Activated CD4-positive, alpha-beta T cell treated with anti-CD3 and anti-CD28 coated beads for 24 hours (primary cell): ENCODE measurements around the gene DSC3.
"Not testable (repeated sequence)": the region's sequence is repeated elsewhere in the genome, so short reads cannot be mapped to it uniquely, and the experiment has no call there.

Experiments used
- DNase-seq, 2 donors: peaks; one replicate each; pipeline ENCODE4 v3.0.0-alpha.2; 2020; ENCODE audit warnings: low read depth in 2 of 2

Gene DSC3

DNA sequence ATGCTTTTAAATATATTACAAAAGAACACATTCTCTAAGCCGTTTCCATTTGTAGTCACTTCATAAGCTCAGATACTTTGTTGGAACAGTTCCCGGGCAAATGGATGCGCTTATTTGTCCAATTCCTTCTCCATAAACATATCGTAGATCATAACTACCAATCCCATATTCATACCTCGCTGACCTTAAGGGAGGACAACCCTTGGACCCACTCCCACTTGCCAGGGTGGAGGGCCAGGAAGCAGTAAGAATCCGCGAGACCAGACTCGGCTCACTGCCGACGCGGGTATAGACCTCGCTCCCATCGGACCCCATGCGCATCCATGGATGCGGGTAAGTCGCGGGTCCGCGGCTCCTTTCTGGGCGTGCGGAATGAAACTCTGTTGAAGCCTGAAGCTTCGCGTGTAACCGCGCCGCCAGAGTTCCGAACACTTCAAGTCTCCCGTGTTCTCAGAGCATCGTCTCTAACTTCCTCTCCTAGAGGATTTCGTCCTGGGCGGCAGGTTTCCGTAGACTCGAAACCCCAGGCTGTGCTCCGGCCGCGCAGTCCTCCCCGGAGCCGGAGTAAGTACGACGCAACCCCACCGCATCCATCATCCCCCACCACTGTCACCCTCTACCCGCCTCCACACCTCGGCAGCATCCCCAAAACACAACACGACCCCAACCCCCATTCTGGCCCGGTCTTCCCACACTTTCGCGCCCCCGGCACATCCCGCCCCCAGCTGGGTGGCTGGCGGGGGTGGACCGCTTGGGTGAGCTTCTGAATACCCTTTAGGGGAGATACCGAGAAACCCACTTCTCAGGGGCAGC, 1.1 kb downstream of the DSC3 start:
- DNase-seq = no peak

DNA sequence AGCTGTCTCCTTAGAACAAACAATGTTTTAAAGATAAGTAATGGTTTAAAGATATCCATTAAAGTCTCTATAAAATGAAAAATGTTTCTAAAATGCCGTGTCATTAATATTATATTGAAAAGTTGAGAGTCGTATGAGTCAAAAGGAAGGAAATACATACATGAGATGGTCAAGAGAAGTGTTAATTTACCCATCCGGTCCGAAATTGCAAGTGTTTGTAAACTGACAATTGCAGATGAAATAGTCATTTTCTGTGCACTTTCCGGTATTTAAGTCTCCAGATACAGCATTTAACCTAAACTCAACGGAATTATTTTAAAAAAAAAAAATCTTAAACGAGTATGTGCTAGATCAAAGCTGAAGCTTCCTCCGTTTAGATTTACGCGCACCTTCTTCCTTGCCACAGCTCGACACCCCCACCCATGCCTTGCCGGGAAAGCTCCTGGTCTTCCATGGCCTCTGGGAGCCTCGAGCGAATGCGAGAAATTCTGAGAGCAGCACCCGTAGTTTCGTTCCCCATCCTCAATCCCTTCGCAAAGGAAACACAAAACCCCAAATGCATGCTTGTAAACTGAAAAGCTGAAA, 1.8 kb downstream of the DSC3 start:
- no peak for DNase-seq

DNA sequence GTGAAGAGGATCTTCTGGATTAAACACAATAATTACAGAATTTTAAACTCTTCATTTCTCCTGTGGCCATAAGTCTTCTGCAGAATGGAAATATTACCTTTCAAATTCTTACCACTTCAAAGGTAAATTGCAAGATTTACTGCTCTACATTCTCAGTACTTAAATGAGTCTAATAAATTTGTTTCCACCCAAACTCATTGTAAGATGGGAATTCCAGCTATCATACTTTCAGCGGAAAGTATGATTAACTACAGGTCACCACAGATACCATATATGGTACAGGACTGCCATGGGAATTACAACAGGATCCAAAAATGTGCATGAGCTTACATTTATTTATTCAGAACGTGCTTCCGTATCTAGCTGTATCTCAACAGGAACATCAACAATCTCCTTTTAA, 3.1 kb downstream of the DSC3 start:
- DNase-seq = no peak

DNA sequence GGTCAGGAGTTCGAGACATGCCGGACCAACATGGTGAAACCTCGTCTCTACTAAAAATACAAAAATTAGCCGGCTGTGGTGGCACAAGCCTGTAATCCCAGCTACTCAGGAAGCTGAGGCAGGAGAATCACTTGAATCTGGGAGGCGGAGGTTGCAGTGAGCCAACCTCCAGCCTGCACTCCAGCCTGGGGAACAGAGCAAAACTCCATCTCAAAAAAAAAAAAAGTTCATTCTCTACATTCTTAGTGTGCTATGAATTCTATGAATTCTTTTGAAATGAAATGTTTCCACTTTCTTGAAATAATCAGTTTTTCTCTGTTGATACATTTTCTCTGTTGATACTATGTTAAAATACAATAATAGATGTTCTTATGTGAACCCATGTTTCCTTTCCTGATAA, 4.9 kb downstream of the DSC3 start:
- DNase-seq = not testable (repeated sequence)

DNA sequence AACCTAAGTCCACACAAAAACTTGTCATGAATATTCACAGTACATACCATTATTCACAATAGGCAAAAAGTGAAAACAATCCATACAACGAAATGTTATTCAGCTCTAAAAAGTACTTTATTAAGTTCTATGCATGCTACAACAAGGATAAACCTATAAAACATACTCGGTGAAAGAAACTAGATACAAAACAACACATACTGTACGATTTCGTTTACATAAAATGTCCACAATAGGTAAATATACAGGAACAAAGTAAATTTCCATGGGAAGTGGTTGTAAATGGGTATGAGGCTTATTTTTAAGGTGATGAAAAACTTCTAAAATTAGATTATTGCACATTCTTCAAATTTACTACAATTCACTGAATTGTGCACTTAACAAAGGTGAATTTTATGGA, 8.0 kb downstream of the DSC3 start:
- DNase-seq = no peak

DNA sequence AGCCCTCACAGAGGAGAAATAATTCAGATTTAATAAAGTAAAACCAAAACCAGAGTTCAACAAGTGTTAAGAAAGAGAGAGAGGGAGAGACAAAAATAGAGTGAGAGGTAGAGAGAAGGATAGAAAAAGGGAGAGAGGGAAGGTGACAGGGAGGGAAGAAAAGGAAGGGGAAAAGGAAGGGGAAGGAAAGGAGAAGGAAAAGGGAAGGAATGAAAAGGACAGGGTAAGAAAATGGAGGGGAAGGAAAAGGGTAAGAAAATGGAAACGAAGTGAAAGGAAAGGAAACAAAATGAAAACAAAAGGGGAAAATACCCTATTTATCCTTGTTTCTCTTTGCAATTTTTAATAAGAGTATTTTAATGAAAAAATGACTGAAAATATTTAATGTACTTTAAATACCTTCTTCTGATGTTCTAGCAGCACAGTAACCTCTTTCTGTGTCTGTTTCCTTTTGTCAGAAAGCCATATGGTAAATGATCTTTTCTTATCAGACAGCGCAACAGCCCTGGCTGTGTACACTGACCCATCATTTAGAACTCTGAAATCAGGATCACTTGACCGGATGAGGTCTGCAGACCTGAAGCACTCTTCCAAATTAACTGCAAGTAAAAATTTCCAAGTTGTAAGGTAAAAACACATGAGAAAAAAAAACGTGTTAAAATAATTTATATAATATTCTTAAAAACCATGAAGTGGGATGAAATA, 11.8 kb downstream of the DSC3 start:
- DNase-seq = no peak

DNA sequence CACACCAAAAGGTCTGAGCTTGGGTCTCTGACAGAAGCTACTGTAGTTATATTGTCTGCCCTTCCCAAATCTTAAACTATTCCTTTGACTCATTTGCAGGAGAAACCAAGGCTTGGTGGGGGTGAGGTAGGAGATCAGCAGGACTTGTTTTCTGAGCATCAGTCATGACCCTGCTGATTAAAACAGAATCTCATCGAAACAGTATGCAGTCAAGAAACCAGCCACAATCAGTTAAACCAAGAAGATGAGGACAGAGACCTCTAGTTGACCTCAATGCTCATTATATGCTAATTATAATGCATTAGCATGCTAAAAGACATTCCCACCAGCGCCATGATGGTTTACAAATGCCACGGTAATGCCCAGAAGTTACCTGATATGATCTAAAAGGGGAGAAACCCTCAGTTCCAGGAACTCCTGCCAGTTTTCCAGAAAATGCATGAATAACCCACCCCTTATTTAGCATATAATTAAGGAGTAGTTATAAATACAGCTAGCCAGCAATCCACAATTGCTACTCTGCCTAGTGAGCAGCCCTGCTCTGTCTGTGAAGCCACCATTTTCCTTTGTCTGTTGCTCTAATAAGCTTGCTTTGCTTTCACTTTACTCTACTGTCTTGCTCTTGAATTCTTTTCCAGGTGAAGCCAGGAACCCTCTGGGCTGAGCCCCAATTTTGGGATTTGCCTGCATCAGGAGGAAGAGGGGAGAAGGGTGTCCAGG, 26.7 kb downstream of the DSC3 start:
- no peak for DNase-seq

DNA sequence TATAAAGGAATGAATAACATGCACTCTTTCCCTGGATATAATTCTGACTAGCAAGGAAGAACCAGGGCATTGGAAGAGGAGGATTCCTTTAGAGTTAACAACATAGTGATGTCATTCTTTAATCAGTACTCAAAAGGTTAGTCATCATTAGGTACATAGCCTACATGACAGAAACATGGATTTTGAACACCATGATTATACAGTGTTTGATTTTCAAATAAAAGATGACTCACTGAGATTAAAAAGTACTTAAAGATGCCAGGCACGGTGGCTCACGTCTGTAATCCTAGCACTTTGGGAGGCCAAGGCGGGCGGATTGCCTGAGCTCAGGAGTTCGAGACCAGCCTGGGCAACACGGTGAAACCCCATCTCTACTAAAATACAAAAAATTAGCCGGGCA, 31.1 kb downstream of the DSC3 start:
- DNase-seq = not testable (repeated sequence)

DNA sequence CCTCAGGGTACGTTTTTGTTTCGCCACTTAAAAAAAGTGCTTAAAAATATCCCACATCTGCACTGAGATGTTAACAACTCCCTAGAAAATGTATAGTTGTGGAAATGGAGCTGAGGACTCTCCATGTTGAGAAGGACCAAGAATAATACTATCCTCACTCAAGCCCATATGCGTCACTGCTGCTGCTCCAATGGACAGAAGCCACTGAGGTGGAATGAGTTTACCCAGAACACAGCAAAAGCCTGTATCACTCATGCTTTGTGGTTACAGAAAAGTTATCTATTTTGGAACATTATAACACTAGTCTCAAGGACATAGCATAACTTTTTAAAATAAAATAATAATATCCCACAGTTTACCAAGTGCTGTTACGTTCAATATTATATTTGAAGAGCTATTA, 31.9 kb downstream of the DSC3 start:
- no peak for DNase-seq

DNA sequence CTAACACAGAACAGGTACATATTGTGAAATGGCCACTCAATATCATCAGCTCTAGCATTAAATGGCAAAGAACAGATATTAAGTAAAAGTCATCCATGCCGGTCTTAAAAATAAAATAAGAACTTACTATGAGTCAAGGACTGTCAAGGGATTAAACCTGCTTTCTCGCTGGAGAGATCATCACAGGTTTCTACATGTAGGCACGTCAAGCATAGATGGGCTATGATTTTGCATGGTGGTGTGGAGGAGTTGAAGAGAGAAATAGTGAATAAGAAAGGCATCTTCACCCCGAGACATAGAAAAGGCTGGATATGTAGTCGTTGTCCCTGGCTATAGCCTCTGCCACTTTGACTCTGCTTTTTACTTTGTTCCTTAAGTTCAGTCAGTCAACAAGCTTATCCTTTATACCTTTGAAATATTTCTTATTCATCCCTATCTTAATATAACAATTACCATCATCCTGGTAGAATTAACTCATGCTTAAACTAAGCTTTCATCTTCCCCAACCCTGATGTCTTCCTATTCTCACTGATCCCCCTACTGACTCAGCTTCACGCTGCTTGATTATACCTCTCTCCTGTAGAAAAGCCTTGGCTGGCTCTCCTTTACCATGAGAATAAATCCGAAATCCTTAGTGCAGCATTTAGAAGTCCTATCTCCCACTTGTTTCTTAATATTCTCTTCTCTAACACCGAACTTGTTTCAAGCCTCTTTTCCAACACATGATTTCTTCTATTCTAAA, 42.5 kb downstream of the DSC3 start:
- DNase-seq = no peak

DNA sequence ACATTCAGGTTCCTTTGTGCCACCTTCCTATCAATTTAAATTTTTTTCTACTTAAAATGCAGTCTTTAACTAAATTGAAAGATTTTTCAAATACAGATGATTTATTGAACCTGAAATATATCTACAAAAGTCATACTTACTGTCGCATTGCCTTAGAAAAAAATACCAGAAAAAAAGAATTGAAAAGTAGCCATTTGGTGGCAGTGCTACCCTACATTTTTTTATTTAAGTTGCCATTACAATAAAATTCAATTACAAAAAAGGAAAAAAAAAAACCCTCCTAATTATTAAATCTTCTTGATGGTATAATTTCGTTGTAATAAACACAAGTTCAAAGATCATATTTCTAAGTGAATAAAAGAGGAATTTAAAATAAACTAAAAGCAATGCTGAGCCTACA, 43.4 kb downstream of the DSC3 start:
- no peak for DNase-seq

DNA sequence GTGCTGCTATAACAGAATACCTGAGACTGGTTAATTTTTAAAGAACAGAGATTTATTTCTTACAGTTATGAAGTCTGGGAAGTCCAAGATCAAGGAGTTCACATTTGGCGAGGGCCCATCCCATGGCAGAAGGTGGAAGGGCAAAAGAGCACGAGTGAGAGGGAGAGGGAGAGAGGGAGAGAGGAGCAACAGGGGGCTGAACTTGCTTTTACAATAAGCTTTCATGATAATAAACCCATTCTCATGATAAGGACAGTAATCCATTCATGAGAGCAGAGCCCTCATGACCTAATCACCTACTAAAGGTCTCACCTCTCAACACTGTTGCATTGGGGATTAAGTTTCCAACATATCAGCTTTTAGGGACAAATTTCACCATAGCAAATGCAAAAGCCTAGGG, 45.3 kb downstream of the DSC3 start:
- DNase-seq = no peak

DNA sequence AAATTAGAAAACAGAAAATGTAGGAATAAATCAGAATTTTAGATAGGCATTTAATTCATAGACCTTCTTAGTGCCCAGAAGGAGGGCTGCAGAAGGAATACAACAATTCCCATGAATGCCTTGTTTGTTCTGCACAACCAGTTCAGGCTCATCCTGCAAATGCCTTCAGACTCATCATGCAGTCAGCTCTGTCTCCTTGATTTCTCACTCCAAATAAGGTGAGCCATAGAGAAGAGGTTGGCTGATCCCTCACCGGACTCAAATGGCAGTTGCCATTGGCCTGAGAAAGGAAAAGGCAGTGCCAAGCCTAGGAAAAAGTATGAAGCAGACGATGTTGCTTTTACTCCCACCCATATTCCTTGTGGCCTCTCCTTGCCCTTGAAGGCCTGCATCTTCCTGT, 50.3 kb downstream of the DSC3 start:
- no peak for DNase-seq

DNA sequence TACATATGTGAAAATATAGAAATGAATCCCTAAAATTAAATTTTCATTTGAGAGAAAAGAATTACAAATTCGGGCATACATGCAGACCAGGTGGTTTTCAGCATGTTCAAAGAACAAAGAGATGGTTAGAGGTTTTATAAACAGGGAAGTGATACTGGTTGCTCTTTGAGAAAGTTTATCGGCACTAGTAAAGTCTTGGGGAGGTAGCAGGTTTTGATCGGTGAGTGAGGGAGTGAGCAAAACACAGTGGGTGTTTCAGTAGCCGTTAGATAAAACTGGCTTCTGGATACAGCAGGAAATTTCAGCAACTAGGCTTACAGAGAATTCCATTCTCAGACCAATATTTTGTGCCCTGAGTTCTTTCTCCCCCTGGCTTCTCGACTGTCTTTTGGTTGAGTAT, 51.1 kb downstream of the DSC3 start:
- DNase-seq = no peak

DNA sequence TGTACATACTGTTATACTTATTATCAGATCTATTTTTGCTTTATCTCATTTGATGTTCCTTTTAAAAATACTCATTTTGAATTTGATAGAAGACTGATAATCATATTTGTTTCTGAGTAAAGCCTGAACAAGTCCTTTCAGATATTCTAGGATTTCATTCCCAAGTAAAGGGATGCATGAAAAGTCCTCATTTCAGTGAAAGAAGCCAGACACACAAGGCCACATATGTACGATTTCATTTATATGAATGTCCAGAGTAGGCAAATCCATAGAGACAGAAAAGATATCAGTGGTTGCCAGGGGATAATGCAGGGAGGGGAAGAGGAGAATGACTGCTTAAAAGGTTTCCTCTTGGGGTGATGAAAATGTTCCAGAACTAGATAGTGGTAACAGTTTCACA, 53.4 kb downstream of the DSC3 start:
- no peak for DNase-seq

DNA sequence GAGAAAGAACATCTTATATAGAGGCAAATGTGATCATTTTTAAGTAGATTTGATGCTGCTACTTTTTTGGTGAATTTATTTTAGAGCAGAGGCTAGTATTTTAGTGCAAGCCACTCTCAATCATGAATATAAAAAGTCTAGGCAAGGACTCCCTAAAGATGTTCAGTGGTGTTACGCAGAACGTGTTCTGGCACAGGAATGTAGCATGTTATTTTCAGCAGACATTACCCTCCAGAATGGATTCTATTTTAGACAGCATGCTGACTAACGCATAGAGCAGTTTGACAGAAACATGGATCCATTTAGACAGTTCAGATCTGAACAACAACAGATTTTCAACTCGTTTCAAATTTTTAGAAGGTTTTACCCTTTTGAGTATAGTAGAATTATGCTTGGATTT, 54.1 kb downstream of the DSC3 start:
- no peak for DNase-seq

DNA sequence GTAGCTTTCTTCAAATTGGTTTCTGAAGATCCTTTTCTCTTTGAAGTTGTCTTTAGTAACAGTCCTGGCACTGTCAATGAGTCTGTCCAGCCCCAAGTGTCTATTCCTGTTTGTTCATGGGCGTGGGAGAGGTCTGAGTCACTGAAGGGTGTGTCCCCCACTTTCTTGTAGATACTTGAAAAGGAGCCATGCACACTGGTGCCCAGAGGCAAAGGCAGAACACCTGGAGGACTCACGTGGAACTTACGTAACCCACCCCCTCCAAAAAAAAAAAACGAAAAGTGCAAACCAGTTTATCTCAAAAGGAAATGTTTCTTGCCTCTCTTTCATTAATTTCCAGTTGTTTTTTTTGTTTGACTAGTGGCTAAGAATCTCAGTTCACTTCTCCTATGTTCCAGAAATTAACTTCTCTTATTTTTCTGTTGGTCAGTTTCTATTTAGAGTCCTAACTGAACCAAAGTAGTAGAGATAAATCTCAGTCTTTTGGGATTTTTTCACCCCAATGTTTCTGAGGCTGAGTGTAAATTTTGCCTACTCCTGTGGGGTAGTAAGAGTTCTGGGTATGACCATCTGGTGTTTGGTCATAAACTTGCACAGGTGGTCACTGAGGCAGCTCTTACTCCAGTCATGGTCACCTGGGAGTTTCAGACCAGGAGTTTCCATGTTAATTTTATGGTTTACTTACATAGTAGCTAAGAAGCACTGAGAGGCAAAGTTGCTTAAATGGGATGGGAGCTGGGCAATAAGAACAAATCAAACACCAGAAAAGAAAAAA, 54.9 kb downstream of the DSC3 start:
- no peak for DNase-seq

DNA sequence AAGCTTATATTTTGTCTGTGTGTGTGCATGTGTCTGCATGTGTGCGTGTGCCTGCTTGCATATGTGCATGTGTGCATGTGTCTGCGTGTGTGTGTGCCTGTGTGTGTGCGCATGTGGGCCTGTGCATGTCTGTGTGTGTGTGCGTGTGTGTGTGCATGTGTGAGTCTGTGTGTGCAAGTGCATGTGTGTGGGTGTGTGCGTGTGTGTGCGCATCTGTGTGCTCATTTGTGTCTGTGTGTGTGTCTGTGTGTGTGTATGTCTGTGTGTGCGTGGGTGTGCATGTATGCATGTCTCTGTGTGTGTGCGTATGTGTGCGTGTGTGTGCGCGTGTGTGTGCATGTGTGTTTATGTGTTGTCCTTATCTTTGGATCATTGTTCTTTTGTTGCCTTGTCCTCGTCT, 56.8 kb downstream of the DSC3 start:
- DNase-seq = no peak

DNA sequence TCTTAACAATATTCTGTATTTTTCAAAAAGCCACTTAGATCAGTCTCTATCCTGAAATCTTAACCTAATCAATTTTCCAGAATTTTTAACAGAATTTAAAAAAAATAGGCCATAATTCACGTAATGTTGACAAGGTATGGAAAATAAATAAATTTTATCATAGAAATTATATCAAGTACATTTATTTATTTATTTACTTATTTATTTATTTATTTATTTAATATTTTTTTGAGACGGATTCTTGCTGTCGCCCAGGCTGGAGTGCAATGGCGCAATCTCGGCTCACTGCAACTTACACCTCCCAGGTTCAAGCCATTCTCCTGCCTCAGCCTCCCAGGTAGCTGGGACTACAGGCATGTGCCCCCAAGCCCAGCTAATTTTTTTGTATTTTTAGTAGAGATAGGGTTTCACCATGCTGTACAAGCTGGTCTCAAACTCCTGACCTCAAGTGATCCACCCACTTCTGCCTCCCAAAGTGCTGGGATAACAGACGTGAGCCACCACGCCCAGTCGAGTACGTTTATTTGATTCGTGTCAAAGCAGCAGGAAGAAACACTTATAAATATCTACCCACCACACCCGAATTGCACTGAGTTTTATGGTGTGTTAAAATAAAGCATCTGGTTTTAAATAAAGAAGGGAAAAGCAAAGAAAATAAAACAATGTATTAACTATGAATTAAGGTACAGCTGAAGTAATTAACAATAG, 60.1 kb downstream of the DSC3 start:
- DNase-seq = no peak

DNA sequence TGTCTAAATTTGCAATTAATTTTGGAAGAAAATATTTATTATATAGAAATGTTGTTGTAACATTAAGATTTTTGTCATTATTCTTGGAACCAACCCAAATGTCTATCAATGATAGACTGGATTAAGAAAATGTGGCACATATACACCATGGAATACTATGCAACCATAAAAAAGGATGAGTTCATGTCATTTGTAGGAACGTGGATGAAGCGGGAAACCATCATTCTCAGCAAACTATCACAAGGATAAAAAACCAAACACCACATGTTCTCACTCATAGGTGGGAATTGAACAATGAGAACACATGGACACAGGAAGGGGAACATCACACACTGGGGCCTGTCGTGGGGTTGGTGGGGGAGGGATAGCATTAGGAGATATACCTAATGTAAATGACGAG, 64.5 kb downstream of the DSC3 start:
- not testable (repeated sequence) for DNase-seq
